Measurements from ENCODE around the gene RANGAP1.

Gene RANGAP1

GRCh38 chr22:41311487-41311886, 25.5 kb upstream of the RANGAP1 start:
- POLR2A ChIA-PET, result no interaction called here
- CTCF ChIA-PET, result interaction anchor here (1.0 to 1.6 kb wide), 2 partner anchors 10 to 388 kb away, joined by 3 to 6 read pairs; partner anchors contain the start of gene ZC3H7B
- TF ChIP-seq, protein P1, sequence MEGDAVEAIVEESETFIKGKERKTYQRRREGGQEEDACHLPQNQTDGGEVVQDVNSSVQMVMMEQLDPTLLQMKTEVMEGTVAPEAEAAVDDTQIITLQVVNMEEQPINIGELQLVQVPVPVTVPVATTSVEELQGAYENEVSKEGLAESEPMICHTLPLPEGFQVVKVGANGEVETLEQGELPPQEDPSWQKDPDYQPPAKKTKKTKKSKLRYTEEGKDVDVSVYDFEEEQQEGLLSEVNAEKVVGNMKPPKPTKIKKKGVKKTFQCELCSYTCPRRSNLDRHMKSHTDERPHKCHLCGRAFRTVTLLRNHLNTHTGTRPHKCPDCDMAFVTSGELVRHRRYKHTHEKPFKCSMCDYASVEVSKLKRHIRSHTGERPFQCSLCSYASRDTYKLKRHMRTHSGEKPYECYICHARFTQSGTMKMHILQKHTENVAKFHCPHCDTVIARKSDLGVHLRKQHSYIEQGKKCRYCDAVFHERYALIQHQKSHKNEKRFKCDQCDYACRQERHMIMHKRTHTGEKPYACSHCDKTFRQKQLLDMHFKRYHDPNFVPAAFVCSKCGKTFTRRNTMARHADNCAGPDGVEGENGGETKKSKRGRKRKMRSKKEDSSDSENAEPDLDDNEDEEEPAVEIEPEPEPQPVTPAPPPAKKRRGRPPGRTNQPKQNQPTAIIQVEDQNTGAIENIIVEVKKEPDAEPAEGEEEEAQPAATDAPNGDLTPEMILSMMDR (IDR thresholded peaks at IDR 0.05; ENCODE audit: insufficient read depth, low read length, missing control alignments), result no peak
- no peak overlapping the region for H3K4me3 ChIP-seq (ENCODE audit: low read depth, low read length)
- no peak for DNase-seq (ENCODE audit: low read depth, low spot score)

DNA sequence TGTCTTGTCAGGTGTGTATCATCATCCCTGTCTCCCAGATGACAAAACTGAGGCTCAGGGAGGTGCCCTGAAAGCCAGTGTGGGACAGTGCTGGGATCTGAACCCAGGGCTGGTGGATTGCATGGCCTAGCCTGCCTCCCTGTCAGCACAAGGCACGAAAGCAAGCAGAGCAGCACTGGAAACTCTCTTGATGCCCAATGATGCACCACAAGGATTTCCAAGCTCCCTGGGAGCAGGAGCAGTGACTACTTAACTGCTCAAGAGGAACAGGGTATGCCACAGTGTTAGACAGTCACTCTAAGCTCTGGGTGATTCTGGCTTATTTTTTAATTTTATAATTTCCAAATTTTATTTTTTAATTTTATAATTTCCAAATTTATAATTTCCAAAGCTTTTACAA, 24.3 kb upstream of the RANGAP1 start:
- DNase-seq (ENCODE audit: low read depth, low spot score), result no peak
- TF ChIP-seq, protein P1 (IDR thresholded peaks at IDR 0.05; ENCODE audit: insufficient read depth, low read length, missing control alignments), result no peak
- no peak overlapping the region for H3K4me3 ChIP-seq (ENCODE audit: low read depth, low read length)
- ChIA-PET CTCF (interaction anchor here (1.2 to 1.6 kb wide), 2 partner anchors 9 to 94 kb away, joined by 3 to 6 read pairs; partner anchors contain the start of gene ZC3H7B), POLR2A (no interaction called here)

DNA sequence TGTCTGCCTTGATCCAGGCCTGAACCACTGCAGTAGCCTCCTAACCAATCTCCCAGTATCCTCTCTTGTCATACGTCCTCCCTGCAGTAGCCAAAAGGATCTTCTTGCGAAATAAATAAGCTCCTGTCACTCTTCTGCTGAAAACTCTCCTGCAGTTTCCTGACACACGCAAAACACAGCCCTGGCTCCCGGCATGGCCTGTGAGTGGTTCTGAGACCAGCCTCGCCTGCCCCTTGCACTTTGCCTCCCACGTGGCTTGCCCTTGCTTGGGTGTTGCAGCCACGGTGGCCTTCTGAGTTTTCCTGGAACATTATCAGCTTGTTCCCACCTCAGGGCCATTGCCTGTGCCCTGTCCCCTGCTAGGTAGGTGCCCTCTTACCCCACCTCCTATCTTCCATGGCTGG, 22.6 kb upstream of the RANGAP1 start:
- CTCF ChIA-PET, result no interaction called here
- DNase-seq (ENCODE audit: low read depth, low spot score), result no peak
- POLR2A ChIA-PET, result no interaction called here

DNA sequence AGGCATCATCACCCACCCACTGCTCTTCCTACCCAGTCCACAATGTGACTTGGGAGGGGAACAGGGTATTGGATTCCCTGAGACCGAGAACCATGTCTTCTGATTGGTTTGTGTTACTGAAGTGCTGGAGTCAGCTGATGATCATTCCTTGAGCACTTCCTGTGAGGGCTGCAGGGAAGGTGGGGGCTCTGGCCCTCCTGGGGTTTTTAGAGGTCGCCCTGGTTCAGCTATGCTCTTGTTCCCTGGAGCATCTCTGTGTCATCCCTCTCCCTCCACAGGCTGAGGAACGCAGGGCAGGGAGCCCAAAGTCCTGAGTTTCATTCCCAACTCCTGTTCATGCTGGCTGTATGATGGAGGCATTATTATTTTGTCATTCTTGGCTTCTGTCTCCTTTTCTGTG, 22.1 kb upstream of the RANGAP1 start:
- POLR2A ChIA-PET, result no interaction called here
- CTCF ChIA-PET, result interaction anchor here (1.0 kb wide), 1 partner anchor 16 kb away, joined by 3 read pairs; no protein-coding TSS in a partner anchor
- TF ChIP-seq, protein P1 (IDR thresholded peaks at IDR 0.05; ENCODE audit: insufficient read depth, low read length, missing control alignments), result no peak
- no peak overlapping the region for H3K4me3 ChIP-seq (ENCODE audit: low read depth, low read length)
- no peak for DNase-seq (ENCODE audit: low read depth, low spot score)

More for the DNA sequence above, 22.6 kb upstream of the RANGAP1 start:
- TF ChIP-seq, protein P1 (IDR thresholded peaks at IDR 0.05; ENCODE audit: insufficient read depth, low read length, missing control alignments), result no peak
- H3K4me3 ChIP-seq (ENCODE audit: low read depth, low read length), result no peak overlapping the region

GRCh38 chr22:41305646-41306045, 19.7 kb upstream of the RANGAP1 start:
- TF ChIP-seq, protein P1 (IDR thresholded peaks at IDR 0.05; ENCODE audit: insufficient read depth, low read length, missing control alignments), result no peak
- no peak overlapping the region for H3K4me3 ChIP-seq (ENCODE audit: low read depth, low read length)
- CTCF ChIA-PET, result no interaction called here
- DNase-seq (ENCODE audit: low read depth, low spot score), result no peak
- POLR2A ChIA-PET, result interaction anchor here (0.6 kb wide), 1 partner anchor 238 kb away, joined by 3 read pairs; no protein-coding TSS in a partner anchor

DNA sequence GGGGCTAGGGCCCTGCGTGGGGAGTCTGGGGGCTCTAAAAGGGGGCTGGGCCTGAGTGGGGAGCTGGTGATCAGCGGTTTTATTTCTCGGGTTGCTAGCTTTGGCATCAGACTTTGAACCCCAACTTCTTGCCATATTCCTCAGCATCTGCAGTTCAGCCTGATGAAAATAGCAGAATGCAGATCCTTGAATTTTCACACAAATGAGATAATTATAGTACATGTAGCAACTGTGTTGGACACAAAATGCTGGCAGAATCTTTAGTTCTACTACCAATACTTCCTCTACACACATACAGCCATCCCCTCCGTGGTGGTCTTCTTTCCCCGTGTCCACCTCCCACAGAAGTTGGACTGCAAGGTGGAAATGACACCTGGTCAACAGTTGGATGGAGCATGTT, 16.8 kb upstream of the RANGAP1 start:
- TF ChIP-seq, protein P1 (IDR thresholded peaks at IDR 0.05; ENCODE audit: insufficient read depth, low read length, missing control alignments), result no peak
- peak overlapping the region; percentile 73 for H3K4me3 ChIP-seq (ENCODE audit: low read depth, low read length)
- no peak for DNase-seq (ENCODE audit: low read depth, low spot score)
- ChIA-PET CTCF (interaction anchor here (0.7 to 1.5 kb wide), 3 partner anchors 10 to 79 kb away, joined by 3 to 4 read pairs (median 3); partner anchors contain the start of genes RANGAP1 and TEF), POLR2A (no interaction called here)
